ENCODE results near the gene KMT2C.

DNA sequence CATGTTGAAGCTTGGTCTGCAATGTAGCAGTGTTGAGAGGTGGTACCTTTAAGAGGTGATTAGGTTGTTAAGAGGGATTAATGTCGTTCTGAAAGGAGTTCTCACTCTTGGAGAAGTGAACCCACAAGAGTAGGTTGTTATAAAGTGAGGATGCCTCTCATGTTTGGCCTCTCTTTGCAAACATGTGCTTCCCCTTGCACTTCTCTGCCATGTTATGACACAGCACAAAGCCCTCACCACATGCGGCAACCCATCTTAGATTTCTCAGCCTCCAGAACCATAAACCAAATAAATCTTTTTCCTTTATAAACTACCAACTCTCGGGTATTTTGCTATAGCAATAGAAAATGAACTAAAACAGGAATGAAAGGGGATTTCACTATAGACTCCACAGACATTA is 66.3 kb downstream of the KMT2C start:
- TF ChIP-seq, protein P1, sequence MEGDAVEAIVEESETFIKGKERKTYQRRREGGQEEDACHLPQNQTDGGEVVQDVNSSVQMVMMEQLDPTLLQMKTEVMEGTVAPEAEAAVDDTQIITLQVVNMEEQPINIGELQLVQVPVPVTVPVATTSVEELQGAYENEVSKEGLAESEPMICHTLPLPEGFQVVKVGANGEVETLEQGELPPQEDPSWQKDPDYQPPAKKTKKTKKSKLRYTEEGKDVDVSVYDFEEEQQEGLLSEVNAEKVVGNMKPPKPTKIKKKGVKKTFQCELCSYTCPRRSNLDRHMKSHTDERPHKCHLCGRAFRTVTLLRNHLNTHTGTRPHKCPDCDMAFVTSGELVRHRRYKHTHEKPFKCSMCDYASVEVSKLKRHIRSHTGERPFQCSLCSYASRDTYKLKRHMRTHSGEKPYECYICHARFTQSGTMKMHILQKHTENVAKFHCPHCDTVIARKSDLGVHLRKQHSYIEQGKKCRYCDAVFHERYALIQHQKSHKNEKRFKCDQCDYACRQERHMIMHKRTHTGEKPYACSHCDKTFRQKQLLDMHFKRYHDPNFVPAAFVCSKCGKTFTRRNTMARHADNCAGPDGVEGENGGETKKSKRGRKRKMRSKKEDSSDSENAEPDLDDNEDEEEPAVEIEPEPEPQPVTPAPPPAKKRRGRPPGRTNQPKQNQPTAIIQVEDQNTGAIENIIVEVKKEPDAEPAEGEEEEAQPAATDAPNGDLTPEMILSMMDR (IDR thresholded peaks at IDR 0.05 in 4 of 5, conservative IDR thresholded peaks at IDR 0.05 in 1 of 5) = no peak
- TF ChIP-seq POLR2A (IDR thresholded peaks at IDR 0.05) = no peak

Measured in gastrocnemius medialis (tissue), 4 donors.